ENCODE measurements around the gene NPR2.

GRCh38 chr9:35835766-35836165, 44.4 kb downstream of the NPR2 start:
- TF ChIP-seq EZH2phosphoT487 (IDR thresholded peaks at IDR 0.05; ENCODE audit: borderline replicate concordance), result no peak
- TF ChIP-seq CTCF (IDR thresholded peaks at IDR 0.05 in 2 of 3, conservative IDR thresholded peaks at IDR 0.05 in 1 of 3; ENCODE audit: borderline replicate concordance in 1 of 3, insufficient read depth in 1 of 3, low read depth in 2 of 3, low read length in 2 of 3), result no peak
- TF ChIP-seq POLR2A (IDR thresholded peaks at IDR 0.05; ENCODE audit: borderline replicate concordance, extremely low read depth, insufficient read depth, insufficient read length), result no peak
- no peak for TF ChIP-seq REST (IDR thresholded peaks at IDR 0.05; ENCODE audit: low read depth)
- TF ChIP-seq POLR2AphosphoS5 (IDR thresholded peaks at IDR 0.05; ENCODE audit: low read depth, low read length), result no peak
- no peak for TF ChIP-seq SRF (IDR thresholded peaks at IDR 0.05; ENCODE audit: low read depth)
- no peak for TF ChIP-seq YY1 (IDR thresholded peaks at IDR 0.05; ENCODE audit: extremely low read depth, insufficient replicate concordance, low read depth, low read length)
- no peak for TF ChIP-seq EZH2 (IDR thresholded peaks at IDR 0.05)
- TF ChIP-seq CBX3 (IDR thresholded peaks at IDR 0.05; ENCODE audit: low read depth), result no peak
- no peak for TF ChIP-seq TCF7L2 (IDR thresholded peaks at IDR 0.05; ENCODE audit: borderline replicate concordance, extremely low read depth, insufficient read depth, insufficient read length)
- TF ChIP-seq ATF3 (IDR thresholded peaks at IDR 0.05), result no peak
